Right lung (tissue), 5 donors: ENCODE data around the gene TOR1B. TPM values are rescaled to one million over a fixed set of nuclear protein-coding genes. Genes with fewer than 3 reads are reported as not detected.
"Not testable (repeated sequence)": the region's sequence is repeated elsewhere in the genome, so short reads cannot be mapped to it uniquely, and the experiment has no call there.

ENCODE experiments used
- DNase-seq, 2 donors: peaks; one replicate each; pipeline ENCODE4 v3.0.0-alpha.2; 2013
- polyA plus RNA-seq, 5 donors: library from polyadenylated mRNA; unstranded; fragments of 120-200 nt; gene quantifications; one replicate each; pipeline versions ENCODE4 v1.2.1 to v1.2.3, GENCODE V29; 2013; ENCODE audit warnings: inconsistent platforms in 1 of 5, low replicate concordance in 1 of 5; ENCODE audit not compliant: insufficient read length in 5 of 5, insufficient read depth in 1 of 5

The TOR1B gene
- polyA plus RNA-seq, 5 donors: 19.2 to 22.8 (median 20.5) TPM

DNA sequence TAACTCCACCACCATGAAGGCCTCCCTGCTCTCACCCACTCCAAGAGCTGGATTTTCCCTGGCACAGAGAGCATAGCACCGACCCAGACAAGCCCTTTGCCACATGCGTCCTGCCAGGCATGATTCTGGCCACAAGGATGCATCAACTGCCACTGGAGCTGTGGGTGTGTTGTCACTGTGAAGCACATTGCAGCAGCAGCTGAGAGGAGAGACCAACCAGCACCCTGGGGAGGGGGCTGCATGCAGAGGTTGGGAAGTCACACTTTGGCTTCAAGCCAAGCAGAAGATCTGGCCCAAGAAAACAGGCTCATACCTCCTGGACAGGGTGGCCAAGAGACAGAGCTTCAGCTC, 27.6 kb upstream of the TOR1B start:
- DNase-seq: no peak

DNA sequence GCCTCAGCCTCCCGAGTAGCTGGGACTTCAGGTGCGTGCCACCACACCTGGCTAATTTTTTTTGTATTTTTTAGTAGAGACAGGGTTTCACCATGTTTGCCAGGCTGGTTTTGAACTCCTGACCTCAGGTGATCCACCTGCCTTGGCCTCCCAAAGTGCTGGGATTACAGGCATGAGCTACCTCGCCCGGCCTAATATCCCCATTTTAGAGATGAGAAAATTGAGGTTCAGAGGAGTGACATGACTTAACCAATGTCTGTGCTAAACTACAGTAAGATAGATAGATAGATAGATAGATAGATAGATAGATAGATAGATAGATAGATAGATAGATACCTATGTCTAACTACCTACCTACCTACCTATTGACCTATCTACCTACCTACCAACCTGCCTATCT, 26.9 kb upstream of the TOR1B start:
- not testable (repeated sequence) for DNase-seq

DNA sequence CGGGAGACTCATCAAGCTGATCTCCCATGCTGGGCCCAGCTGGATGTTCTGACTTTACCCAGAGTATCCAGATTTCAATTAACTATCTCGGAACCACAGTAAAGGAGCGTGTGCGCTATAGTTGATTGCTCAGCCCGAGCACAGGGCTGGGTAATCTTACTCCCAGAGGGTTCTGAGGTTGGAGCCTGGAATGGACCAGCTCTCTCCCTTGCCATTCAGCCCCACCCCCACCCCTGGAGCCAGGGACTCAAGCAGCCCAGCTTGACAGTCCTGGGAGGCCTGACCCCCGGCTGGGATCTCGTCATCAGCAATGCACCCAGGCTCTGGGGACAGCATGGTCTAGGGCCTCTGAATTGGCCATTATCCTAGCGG, 26.4 kb upstream of the TOR1B start:
- no peak for DNase-seq

DNA sequence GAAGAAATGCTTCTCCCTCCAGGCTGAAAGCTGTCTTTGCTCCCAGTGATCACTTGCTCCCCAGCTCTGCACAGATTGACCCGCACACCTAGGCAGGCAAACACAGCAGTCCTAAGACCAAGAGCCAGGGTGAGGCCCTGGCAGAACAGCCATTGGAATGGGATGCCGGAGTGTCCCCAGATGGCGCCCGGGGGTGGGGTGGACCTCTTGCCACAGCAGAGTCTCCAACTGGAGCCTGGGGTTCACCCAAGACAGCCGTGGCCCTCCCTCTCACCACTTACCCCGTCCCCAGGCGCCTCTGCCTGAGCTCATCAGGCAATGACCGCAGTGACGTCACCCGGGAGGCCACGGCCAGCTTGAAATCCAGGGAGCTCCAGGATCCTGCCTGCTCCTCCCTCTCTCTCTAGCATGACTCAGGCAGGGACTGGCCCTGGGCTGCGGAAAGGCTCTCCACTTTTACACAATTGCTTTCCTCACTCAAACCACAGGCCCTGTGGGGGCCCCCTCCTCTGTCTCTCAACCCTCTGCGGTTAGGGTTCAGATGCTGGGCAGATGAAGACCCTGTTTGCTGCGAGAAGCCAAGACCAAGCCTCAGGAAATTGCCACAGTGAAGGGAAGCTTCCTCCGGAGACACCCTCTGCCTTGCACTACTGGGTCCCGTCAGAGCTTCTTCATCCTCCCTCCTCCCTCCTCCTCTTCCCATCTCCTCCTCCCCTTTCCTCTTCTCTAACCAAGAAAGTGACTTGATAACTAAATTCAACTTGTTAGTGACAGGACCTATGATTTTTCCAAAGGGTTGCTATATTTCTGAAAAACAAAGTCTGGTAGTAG, 25.8 kb upstream of the TOR1B start:
- peak; percentile 56 to 77 for DNase-seq

DNA sequence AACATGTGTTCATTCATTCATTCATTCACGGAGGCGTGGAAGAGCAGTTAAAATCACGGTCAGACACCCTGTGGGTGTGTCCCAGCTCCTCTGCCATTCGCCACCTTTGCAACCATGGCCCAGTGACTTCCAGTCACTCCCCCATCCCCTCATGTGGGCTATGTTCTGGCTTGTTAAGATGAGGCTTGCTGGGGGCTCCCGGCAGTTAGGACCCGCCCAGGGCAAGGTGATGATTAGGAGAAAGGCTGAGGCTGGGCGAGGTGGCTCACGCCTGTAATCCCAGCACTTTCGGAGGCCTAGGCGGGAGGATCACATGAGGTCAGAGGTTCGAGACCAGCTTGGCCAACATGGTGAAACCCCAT, 25.2 kb upstream of the TOR1B start:
- DNase-seq: no peak

DNA sequence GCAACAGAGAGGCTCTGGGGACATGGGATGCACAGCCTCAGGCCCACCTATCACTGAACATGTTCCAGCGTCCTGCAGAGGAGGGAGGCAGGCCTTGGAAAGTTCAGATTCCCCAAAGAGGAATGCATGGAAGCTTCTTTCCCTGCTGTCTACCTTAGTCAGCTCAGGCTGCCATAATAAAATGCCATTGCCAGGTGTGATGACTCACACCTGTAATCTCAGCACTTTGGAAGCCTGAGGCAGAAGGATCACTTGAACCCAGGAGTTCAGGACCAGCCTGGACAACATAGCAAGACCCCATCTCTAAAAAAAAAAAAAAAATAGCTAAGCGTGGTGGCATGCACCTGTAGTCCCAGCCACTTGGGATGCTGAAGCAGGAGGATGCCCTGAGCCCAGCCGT, 24.5 kb upstream of the TOR1B start:
- no peak for DNase-seq

DNA sequence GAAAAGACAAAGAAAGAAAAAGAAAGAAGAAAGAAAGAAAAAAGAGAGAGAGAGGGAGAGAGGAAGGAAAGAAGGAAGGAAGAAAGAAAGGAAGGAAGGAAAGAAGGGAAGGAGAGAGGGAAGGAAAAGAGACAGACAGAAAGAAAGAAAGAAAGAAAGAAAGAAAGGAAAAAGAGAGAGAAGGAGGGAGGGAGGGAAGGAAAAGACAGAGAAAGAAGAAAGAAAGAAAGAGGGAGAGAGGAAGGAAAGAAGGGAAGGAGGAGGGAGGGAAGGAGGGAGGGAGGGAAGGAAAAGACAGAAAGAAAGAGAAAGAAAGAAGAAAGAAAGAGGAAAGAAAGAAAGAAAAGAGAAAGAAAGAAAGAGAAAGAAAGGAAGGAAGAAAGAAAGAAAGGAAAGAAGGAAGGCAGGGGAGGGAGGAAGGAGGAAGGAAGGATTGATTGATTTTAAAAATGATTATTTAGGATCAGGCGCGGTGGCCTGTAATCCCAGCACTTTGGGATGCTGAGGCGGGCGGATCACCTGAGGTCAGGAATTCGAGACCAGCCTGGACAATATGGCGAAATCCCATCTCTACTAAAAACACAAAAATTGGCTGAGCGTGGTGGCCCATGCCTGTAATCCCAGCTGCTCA, 23.3 kb upstream of the TOR1B start:
- no peak for DNase-seq

DNA sequence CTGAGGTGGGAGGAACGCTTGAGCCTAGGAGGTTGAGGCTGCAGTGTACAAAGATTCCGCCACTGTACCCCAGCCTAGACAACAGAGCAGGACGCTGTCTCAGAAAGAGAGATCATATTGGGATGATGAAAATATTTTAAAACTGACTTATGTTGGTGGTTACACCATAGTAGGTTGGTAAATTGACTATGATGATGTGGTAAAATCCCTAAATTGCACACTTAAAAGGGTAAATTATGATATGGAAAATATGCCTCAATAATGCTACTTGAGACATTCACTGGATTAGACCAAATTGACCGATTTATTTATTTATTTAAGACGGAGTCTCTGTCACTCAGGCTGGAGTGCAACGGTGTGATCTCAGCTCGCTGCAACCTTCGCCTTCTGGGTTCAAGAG, 21.9 kb upstream of the TOR1B start:
- DNase-seq: no peak

DNA sequence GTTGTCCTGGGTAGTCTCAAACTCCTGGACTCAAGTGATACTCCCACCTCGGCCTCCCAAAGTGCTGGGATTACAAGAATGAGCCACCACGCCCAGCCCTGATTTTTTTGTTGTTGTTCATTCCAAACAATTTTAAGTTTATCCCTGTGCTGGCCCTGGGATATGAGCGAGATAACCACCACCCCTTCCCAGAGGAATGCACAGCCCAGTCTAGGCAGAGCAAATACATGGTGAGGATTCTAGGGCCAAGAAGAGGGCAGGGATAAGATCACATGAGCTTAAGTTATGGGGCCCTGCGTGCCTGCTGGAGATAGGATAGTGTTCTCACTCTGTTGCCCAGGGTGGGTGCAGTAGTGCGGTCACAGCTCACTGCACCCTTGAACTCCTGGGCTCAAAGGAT, 21.0 kb upstream of the TOR1B start:
- no peak for DNase-seq

DNA sequence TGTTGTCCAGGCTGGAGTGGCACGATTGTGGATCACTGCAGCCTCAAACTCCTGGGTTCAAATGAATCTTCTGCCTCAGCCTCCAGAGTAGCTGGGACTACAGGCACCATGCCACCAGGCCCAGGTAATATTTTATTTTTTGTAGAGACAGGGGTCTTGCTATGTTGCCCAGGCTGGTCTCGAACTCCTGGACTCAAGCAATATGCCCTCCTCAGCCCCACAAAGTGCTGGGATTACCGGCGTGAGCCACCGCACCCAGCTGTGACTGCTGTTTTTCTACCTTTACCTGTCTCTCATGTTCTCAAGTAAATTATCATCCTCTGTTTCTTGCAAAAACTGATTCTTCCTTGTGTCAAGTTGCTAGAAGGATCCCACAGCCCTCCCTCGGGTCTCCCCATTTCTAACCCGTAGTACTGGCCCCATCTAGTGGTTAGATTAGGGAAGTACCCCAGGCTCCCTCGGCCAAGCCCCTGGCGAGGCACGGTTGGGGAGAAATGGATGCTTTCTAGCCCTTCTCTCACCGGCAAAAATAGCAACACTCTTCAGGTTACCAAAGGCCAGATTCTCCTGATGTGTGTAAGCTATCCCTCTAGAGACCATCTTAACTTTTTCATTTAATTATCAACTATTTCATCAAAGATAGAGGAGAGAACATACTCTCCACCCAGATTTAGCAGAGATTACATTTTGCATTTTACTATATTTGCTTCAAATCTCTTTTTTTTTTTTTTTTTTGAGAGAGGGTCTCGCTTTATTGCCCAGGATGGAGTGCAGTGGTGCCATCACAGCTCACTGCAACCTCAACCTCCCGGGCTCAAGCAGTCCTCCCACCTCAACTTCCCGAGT, 19.2 kb upstream of the TOR1B start:
- peak; percentile 38 to 71 for DNase-seq

DNA sequence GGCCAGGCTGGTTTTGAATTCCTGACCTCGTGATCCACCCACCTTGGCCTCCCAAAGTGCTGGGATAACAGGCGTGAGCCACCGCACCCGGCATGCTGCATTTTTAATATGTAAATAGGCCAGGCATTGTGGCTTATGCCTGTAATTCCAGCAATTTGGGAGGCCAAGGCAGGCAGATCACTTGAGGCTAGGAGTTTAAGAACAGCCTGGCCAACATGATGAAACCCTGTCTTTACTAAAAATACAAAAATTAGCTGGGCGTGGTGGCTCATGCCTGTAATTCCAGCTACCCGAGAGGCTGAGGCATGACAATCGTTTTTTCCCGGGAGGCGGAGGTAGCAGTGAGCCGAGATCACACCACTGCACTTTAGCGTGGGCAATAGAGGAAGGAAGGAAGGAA, 18.0 kb upstream of the TOR1B start:
- not testable (repeated sequence) for DNase-seq

DNA sequence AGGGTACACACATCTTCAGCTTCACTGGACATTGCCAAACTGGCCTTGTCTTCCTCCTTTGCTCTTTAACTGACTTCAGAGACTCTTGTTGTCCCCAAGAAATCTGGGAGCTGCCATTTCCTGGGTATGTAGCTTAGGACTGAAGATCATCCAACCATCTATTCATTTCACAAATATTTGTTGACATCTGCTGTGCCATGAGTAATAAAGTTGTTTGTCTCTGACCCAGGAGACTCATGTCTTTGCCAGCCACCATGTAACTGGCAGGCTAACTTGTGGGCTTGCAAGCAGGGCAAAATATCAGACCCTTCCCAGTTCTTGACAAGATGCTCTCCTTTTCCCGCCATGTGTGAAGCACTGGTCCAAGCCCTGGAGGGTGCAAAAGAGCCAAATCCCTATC, 17.1 kb upstream of the TOR1B start:
- no peak for DNase-seq

DNA sequence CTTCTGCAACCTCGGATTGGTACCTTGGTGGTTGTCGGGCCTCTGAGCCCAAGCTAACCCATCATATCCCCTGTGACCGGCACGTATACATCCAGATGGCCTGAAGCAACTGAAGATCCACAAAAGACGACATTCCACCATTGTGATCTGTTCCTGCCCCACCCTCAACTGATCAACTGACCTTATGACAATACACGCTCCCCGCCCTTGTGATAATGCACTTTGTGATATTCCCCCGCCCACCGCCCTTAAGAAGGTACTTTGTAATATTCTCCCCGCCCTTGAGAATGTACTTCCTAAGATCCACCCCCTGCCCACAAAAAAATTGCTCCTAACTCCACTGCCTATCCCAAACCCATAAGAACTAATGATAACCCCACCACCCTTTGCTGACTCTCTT, 16.5 kb upstream of the TOR1B start:
- DNase-seq: no peak

DNA sequence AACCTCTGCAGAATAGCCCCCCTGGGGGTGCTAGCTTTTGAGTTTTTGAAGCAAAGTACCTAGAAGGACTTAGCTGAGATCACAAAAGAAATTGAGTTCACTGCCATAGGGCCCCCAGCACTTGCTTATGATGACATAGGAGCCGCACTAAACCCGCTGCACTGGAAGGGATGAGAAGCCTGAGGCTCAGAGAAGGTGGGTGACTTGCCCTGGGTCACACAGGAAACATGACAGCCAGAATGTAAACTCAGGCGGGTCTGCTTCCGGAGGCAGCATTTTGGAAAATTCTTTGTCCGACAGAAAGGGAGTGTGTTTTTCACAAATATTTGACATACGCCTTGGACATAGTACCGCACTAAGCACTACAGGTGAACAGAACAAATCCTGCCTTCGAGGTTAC, 8.4 kb upstream of the TOR1B start:
- DNase-seq: no peak

DNA sequence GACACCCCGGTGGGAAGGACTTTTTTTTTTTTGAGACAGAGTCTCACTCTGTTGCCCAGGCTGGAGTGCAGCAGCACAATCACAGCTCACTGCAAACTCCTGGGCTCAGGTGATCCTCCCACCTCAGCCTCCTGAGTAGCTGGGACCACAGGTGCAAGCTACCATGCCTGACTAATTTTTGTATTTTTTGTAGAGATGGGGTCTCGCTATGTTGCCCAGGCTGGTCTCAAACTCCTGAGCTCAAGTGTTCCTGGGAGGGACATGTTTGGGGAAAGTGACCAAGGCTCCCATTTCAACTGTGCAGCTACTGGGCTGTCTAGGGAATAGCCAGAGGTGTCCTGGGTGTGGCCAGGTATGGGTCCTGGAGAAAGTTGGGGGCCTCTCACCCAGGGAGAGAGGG, 7.0 kb upstream of the TOR1B start:
- DNase-seq: not testable (repeated sequence)

DNA sequence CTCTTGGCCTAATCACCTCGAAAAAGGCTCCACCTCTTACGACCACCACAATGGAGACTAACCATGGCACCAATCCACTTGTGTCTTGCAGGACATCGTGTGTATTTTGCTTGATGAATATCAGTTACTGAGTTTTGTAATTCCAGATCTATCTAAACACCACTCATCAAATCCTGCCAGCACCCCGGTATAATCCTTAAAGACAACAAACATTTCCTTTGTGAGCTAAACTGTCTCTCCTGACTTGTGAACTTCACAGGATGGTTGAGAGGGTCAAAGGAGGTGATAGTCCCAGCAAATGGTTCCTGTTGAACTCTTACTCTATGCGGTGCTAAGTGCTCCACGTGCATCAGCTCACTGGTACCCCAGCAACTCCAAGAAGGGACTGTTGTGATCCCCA, 4.0 kb upstream of the TOR1B start:
- DNase-seq: no peak

DNA sequence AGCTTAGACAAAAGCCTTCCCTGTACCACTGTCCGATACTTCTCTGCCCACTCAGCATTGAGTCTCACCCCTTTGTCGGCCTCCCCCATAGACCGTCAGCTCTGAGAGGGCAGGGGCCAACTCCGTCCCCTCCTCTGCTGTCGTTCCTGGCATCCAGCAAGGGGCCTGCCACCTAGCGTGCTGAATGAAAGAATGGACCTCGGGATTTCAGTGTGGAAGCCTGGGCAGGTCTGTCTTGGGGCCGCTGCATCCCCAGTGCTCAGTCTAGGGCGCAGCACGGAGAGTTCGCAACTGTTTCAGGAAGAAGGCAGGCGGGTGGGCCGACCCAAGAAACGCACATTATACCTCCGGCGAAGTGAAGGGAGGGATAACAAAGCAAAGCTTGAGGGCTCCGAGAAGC, 1.5 kb upstream of the TOR1B start:
- DNase-seq: no peak

DNA sequence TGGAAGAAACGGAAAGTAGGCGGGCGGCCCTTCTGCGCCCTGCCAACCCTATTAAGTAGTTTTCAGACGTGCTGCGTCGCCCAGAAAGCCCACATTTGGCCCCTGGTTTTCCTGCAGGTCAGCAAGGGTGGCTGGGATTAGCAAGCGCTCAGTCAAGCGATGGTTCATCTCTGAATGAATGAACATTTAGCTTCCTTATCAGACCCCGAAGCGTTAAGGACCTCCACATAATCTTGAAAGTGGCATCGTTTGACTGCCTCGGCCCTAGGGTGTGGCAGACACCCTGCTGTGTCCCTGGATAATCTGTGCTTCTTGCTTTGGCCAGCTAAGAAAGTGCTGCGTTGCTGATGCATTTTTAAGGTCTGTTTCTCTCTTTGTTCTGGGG, 684 bp downstream of the TOR1B start:
- DNase-seq: no peak

DNA sequence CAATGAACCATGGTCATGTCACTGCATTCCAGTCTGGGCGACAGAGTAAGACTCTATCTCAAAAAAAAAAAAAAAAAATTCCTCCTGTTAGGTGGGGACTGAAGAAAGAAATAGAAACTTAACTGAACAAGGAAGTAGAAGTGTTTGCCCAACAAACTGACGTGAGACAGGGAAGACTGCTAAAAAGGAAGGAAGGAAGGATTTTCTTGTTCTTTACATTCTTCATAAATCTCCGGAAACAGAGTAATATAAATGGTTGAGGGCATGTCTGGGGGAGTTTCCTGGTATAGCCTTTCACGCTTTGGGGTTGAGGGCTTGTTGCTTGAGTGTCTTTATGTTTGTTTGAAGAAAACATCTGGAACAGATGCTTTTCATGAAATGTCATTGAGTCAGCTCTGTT, 3.1 kb downstream of the TOR1B start:
- DNase-seq: no peak

DNA sequence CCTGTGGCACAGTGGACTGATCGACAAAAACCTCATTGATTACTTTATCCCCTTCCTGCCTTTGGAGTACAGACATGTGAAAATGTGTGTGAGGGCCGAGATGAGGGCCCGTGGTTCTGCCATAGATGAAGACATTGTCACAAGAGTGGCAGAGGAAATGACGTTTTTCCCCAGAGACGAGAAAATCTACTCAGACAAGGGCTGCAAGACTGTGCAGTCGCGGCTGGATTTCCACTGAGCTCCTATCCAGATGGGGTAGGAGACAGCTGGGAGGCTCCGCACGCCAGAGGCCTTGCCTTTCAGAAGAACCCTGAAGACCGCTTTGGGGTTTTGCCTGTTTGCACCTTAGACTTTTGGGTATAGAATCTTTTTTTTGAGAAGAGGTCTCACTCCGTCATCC, 6.4 kb downstream of the TOR1B start:
- no peak for DNase-seq

DNA sequence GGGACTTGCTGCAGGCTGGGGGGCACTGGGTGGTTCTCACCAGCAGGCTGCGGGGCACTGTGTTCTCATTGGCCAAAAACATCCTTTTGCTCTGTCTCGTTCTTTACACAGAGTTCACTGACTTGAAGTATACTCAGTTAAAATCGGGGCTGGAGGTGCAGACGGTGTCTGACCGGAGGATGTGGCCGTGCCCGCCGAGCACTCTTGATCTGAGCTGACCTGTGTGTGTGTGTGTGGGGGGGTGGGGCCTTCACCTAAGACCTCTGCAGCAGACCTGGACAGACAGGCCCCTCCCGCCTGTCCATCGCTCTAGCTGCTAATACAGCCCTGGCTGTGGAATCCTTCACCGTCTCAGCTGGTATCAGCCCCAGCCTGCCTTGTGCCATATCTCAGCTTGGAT, 7.1 kb downstream of the TOR1B start:
- DNase-seq: no peak

DNA sequence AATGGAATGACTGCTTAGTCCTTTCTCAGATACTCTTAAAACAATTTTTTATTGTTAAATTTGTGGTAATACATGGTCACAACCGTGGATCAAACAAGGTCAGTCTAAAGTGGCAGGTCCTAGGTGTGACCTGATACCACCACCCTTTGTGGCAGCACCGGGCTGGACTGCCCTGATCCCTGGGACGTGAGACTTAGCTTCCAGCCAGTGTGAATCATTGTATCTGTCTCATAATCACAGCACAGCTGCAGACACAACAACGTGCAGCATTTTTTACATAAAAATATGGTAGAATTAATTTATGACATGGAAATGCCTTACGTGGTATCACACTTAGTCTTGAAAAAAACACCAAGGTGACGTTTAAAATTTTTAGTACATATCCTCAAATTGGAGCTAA, 7.8 kb downstream of the TOR1B start:
- no peak for DNase-seq

DNA sequence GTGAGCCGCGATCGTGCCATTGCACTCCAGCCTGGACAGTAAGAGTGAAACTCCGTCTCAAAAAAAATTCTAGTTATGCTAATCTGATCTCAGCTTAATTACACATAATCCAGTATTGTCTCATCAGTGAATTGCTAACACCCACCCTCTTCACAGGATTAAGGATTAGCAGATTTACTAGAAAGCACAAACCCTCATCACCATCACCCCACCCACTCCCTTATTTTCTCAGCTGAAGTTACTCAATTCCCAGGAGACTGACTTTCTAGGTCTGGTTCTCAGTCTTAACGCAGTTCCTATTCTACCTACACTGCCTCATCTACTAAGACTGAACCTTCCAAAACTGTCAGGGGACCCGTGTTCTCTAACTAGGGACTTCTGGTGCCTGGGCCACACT, 9.0 kb downstream of the TOR1B start:
- DNase-seq: no peak
